Choroid plexus epithelial cell (primary cell): Measurements from ENCODE around the gene CFAP77.

Experiments used
- DNase-seq: peaks from one replicate; pipeline ENCODE4 v3.0.0-alpha.2; 2010; ENCODE audit warnings: low read depth
- H3K4me3 ChIP-seq: 2 replicates; pipeline ENCODE4 v1.5.1; 2011; ENCODE audit warnings: low read depth, mild to moderate bottlenecking, control low read depth, low read length, moderate library complexity
- TF ChIP-seq, protein P1 (sequence below): conservative IDR thresholded peaks from 2 replicates; pipeline ENCODE4 v1.5.1; 2011; ENCODE audit warnings: low read depth, mild to moderate bottlenecking, control low read depth, inconsistent platforms, low read length, moderate library complexity

Gene CFAP77

DNA sequence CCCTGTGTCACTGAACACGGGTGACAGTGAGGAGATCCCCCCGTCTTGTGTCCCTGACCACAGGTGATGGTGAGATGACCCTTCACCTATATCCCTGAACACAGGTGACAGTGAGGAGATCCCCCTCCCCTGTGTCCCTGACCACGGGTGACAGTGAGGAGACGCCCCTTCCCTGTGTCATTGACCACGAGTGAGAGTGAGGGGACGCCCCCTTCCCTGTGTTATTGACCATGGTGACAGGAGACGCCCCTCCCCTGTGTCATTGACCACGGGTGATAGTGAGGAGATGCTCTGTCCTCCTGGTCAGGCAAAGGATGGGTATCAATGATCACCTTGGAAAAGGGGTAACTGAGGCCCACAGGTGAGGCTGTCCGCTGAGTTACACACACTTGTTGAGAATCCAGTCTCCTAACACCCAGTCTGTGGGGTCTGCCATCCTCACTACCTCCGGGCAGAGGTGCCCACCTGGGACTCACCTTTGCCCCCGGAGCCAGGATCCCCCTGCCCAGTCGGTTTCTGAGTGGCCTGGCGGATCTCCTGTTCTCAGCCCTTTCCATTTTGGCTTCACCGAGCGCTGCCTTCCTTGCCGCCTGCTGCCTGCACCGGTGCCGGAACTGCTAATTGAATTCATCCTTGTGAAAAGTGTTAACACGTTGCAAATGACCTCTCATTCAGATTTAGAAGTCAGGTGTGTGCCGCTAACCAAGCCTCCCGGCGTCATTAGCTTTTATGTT is 104.2 kb downstream of the CFAP77 start:
- DNase-seq = no peak
- no peak overlapping the region for H3K4me3 ChIP-seq
- TF ChIP-seq, protein P1, sequence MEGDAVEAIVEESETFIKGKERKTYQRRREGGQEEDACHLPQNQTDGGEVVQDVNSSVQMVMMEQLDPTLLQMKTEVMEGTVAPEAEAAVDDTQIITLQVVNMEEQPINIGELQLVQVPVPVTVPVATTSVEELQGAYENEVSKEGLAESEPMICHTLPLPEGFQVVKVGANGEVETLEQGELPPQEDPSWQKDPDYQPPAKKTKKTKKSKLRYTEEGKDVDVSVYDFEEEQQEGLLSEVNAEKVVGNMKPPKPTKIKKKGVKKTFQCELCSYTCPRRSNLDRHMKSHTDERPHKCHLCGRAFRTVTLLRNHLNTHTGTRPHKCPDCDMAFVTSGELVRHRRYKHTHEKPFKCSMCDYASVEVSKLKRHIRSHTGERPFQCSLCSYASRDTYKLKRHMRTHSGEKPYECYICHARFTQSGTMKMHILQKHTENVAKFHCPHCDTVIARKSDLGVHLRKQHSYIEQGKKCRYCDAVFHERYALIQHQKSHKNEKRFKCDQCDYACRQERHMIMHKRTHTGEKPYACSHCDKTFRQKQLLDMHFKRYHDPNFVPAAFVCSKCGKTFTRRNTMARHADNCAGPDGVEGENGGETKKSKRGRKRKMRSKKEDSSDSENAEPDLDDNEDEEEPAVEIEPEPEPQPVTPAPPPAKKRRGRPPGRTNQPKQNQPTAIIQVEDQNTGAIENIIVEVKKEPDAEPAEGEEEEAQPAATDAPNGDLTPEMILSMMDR = no peak

DNA sequence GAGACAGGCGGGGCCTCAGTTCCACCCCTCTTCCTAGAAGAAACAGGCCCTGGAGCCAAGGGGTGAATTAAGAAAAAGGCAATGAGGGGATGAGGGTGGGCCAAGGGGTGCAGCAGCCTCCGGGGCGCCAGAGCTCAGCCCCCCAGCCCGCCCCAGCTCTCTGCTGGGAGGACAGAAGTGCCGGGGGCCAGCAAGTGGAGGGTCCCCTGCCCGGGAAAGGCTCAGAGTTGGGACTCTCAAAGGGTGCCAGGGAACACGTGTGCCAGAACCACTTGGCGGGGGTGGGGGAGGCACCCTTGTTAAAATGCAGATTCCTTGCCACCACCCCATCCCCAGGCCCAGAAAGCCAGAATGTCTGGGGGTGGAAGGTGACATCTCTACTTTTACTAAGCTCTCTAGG is 104.8 kb downstream of the CFAP77 start:
- DNase-seq = no peak
- H3K4me3 ChIP-seq = no peak overlapping the region
- TF ChIP-seq, protein P1 = no peak

DNA sequence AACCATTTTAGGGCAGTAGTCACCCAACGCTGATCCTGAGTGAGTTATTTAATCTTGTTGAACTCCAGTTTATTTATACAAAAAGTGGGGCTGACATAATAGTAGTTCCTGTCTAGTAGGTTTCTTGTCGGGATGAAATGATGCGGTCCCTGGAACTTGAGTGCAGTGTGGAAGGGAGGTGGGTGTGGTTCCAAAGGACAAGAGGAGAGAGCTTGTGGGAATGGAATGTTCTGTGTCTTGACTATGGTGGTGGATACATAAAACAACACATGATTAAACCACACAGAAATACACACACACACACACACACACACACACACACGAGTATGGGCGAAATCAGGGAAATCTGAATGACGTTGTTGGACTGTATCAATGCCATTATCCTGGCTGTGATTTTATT is 106.3 kb downstream of the CFAP77 start:
- TF ChIP-seq, protein P1 = no peak
- DNase-seq = peak; percentile 13
- H3K4me3 ChIP-seq = no peak overlapping the region

DNA sequence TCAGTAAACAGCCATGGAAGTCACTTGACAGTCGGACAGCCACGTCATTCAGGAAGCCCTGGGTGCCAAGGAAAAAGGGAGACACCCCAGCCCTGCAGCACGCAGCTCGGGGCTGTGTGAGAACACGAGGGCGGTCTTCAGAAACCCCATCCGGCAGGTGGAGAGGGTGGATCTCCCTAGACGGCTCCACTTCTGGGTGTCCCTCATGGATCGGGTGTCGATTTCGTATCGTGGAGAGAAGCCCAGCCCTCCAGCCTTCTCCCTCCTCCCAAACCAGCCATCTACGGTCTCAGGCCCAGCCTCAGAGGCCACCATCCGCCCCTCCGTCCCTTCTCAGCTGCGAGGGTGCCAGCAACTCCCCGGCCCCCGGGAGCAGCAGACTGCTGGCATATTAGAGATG is 106.9 kb downstream of the CFAP77 start:
- TF ChIP-seq, protein P1 = no peak
- DNase-seq = no peak
- no peak overlapping the region for H3K4me3 ChIP-seq

DNA sequence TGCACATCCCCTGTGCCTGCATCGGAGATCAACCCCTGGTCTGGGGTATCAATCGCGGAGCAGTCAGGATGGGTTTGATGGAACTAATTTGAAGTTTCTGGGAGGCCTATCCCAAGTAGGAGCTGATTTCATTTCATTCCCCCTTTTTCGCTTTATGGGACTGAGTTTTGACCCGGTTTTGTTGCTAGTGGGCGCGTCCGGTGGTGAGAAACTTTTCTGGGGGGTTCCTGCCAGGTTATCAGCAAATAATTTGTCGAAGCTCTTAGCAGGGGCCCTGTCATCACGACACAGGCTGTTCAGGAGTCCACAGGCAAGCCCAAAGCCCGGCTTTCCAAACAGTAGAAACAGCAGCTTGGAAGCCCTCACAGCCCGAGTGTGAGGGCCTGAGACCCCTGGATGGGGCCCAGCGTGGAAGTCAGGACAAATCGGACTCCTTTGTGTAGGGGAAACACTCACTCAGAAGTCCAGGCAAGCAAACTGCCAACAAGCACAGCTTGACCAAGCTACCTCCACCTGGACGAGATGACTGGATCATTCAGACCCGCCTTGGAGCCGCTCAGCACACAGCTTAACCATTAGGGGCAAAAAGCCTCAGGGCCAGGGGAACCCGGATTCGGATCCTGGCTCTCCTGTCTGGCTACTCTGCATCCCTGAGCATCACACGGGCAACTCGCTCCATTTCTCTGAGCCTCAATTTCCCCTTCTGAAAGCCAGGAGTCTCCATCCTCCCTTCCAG is 108.0 kb downstream of the CFAP77 start:
- TF ChIP-seq, protein P1 = no peak
- no peak for DNase-seq
- H3K4me3 ChIP-seq = no peak overlapping the region

DNA sequence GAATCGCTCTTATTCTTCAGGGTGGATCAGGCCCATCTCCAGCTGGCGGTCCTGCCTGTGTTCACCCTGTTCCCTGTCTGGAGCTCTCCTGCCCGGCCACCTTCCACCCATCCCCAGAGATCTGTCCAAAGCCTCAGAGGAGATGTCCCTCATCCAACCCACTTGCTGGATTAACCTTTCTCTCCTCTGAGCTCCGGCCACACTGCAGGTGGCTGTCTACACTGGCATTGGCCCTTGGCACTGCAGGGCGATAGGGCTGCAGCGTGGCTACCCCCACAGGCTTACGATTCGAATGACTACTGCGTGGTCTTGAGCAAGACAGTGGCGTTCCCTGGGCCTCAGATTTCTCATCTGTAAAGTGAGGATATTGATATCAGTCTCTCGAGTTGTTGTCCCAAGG is 108.6 kb downstream of the CFAP77 start:
- no peak overlapping the region for H3K4me3 ChIP-seq

More for the DNA sequence above, 108.6 kb downstream of the CFAP77 start:
- DNase-seq = no peak
- TF ChIP-seq, protein P1 = no peak
